ENCODE data around the gene MRRF.

DNA sequence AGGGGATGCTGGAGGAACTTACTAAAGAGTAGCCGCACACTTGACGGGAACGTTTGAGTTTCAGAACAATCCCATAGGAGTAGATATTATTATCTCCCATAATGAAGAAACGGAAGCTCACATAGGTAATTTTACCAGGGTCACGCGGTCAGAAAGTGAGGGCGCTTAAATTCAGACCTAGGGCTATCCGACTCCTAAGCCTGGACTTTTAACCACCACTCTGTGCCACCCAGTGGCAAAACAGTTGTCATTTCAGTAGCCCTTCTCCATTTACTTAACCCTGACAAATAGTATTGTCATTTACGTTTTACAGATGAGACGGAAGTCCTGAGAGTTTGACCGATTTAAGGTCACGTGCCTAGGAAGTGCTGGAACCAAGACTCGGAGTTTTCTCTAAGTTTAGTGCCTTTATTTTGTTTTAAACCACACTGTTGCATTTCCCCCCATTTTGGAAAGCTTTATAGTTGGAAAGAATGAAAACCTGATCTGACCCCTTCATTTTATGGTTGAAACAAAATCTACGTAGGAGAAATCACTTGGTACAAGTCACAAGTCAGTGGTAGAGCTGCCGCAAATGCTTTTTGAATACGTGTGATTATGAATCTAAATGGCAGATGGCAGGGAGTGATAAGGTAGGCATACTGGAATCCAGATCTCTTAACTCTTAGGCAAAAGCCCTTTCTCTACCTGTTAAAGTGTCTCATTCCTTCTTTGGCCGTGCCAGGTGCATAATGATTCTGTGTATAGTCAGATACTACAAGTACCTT, 650 bp downstream of the MRRF start:
- TF ChIP-seq POLR2A (IDR thresholded peaks at IDR 0.05) = no peak
- TF ChIP-seq, protein P1, sequence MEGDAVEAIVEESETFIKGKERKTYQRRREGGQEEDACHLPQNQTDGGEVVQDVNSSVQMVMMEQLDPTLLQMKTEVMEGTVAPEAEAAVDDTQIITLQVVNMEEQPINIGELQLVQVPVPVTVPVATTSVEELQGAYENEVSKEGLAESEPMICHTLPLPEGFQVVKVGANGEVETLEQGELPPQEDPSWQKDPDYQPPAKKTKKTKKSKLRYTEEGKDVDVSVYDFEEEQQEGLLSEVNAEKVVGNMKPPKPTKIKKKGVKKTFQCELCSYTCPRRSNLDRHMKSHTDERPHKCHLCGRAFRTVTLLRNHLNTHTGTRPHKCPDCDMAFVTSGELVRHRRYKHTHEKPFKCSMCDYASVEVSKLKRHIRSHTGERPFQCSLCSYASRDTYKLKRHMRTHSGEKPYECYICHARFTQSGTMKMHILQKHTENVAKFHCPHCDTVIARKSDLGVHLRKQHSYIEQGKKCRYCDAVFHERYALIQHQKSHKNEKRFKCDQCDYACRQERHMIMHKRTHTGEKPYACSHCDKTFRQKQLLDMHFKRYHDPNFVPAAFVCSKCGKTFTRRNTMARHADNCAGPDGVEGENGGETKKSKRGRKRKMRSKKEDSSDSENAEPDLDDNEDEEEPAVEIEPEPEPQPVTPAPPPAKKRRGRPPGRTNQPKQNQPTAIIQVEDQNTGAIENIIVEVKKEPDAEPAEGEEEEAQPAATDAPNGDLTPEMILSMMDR (IDR thresholded peaks at IDR 0.05) = no peak

Data from uterus (tissue), 2 donors.